Heart right ventricle (tissue), 16 donors: ENCODE results near the gene C20orf202. TPM values are rescaled to one million over a fixed set of nuclear protein-coding genes. Genes with fewer than 3 reads are reported as not detected.

Experiments
- ATAC-seq, 8 donors: fragments of 200-7000 bp; cut with Tn5 transposase; one replicate each; pipeline ENCODE4 v1.9.1; 2020; ENCODE audit warnings: mild to moderate bottlenecking in 8 of 8, moderate library complexity in 8 of 8, moderate number of reproducible peaks in 1 of 8
- DNase-seq, 2 donors: peaks; one replicate each; pipeline ENCODE4 v3.0.0-alpha.2; 2020
- H3K27ac ChIP-seq, 10 donors: fragments of 200-600 bp; sonication (generic) in 2 of 10; one replicate each; pipeline versions ENCODE4 v1.5.0 to v1.8.0; 2020 to 2022; ENCODE audit warnings: mild to moderate bottlenecking in 3 of 10
- H3K27me3 ChIP-seq, 7 donors: fragments of 200-600 bp; one replicate each; pipeline ENCODE4 v1.8.0; 2021 to 2022; ENCODE audit warnings: mild to moderate bottlenecking in 2 of 7
- H3K36me3 ChIP-seq, 9 donors: fragments of 200-600 bp; sonication (generic) in 1 of 9; one replicate each; pipeline versions ENCODE4 v1.5.0 to v1.8.0; 2020 to 2022; ENCODE audit warnings: mild to moderate bottlenecking in 2 of 9
- H3K4me1 ChIP-seq, 9 donors: fragments of 200-600 bp; sonication (generic) in 1 of 9; one replicate each; pipeline versions ENCODE4 v1.5.0 to v1.8.0; 2020 to 2022; ENCODE audit warnings: mild to moderate bottlenecking in 4 of 9
- H3K4me3 ChIP-seq, 10 donors: fragments of 200-600 bp; sonication (generic) in 2 of 10; one replicate each; pipeline versions ENCODE4 v1.5.0 to v1.8.0; 2020 to 2022; ENCODE audit warnings: mild to moderate bottlenecking in 7 of 10, moderate library complexity in 2 of 10
- H3K9me3 ChIP-seq, 11 donors: fragments of 200-600 bp in 10 of 11; sonication (generic) in 2 of 11; one replicate each; pipeline versions ENCODE4 v1.5.0 to v1.8.0; 2013 to 2022; ENCODE audit warnings: mild to moderate bottlenecking in 2 of 11, control low read depth in 1 of 11, moderate library complexity in 1 of 11
- CTCF ChIP-seq, 9 donors: fragments of 200-600 bp; sonication (generic) in 2 of 9; IDR thresholded peaks; one replicate each; pipeline versions ENCODE4 v1.5.0 to v1.8.0; 2021 to 2022; ENCODE audit warnings: antibody characterized with exemption in 9 of 9, mild to moderate bottlenecking in 5 of 9, moderate library complexity in 1 of 9
- WGBS, 2 donors: extraction: QIAGEN DNeasy Blood & Tissue Kit; methylation state at CpG; one replicate each; pipeline ENCODE4 v1.1.7; 2013; ENCODE audit warnings: inconsistent platforms in 1 of 2; 5-methylcytosine and 5-hydroxymethylcytosine counted together
- intact Hi-C, 10 donors: fragments of 100-400 bp; cut with DNase I; formaldehyde crosslinking; loops; one replicate each; pipeline versions ENCODE4 v1.11.1 to v1.14.2; 2022
- polyA plus RNA-seq, 2 donors: library from polyadenylated mRNA; stranded (reverse); fragments of 200-250 nt; gene quantifications; one replicate each; pipeline ENCODE4 v1.2.3, GENCODE V29; 2013
- total RNA-seq, 10 donors: library from RNA; stranded (reverse); fragmentation: NEBNext Ultra II Directional in 3 of 10; extraction: Animal tissue kit (Norgen Biotek cat#: 25700) in 3 of 10; gene quantifications; one replicate each; pipeline versions ENCODE4 v1.2.1 to v1.2.4, GENCODE V29; 2021 to 2023
- donor health status: Arrhythmogenic right ventricular cardiomyopathy.
- donor health status: ischemic (EF 13 %, LVEDD 7.1; RV severe dilation, severe dysfunction).
- donor health status: healthy with polysubstance abuse.
- donor health status: DM: no; HTN: yes; CAD: no.
- donor health status: DM: no; HTN: no; CAD: no.
- donor health status: ischemic (EF 25% LVEDD 6.9; RV normal size, moderate dysfunction).
- donor health status: ischemic (EF 25% LVEDD 5.7; RV mildly dilated, moderate dysfunction).
- donor health status: healthy.
- donor health status: DM: yes; HTN: yes; CAD: no.
- donor health status: Ischemic cardiomyopathy.
- donor health status: ischemic (EF 35%, LVEDD 5.7; RV mildly dilated, moderate dysfunction).
- donor health status: nonischemic (EF 11% LVEDD 7.7; RV severe dilation, severe dysfunction).
- donor health status: DM: yes; HTN: yes; CAD: no.
- donor health status: PGD.
- donor health status: ischemic (EF 29% LVEDD 5.4; RV normal size, mild dysfunction).
- donor health status: nonischemic (EF 23%, LVEDD 6.1; RV moderate dilation, normal function).

Gene C20orf202
- total and polyA plus RNA-seq, 12 donors, result 0.18 to 0.90 (median 0.38) TPM; not detected in 4

GRCh38 chr20:1188347-1188746 is 14.9 kb upstream of the C20orf202 start:
- Histone ChIP-seq H3K4me3 (no peak overlapping the region), H3K27me3 (peaks cover 4 to 36% (median 27%) of the 10 kb centered on the region in 7 donors), H3K9me3 (no peaks in the 10 kb centered on the region), H3K4me1 (peaks cover 0 to 29% (median 16%) of the 10 kb centered on the region in 9 donors), H3K36me3 (no peaks in the 10 kb centered on the region), H3K27ac (no peak overlapping the region)
- no peak for DNase-seq
- ATAC-seq, result no peak
- WGBS, 2 donors, result 97 to 100% methylated on average over 1 of the region's 1 CpG
- intact Hi-C loops, result loop anchor here in 1 of 10 donors (10.0 kb wide), 1 partner anchor 374 kb away; no protein-coding TSS in a partner anchor
- no peak for TF ChIP-seq CTCF (IDR thresholded peaks at IDR 0.05)

GRCh38 chr20:1189827-1190226 is 13.4 kb upstream of the C20orf202 start:
- 45 to 79% methylated on average over 1 of the region's 1 CpG for WGBS, 2 donors
- Histone ChIP-seq H3K4me1 (peaks cover 0 to 29% (median 13%) of the 10 kb centered on the region in 9 donors), H3K36me3 (no peaks in the 10 kb centered on the region), H3K27me3 (peaks cover 3 to 28% (median 16%) of the 10 kb centered on the region in 7 donors), H3K9me3 (no peaks in the 10 kb centered on the region), H3K27ac (no peak overlapping the region), H3K4me3 (no peak overlapping the region)
- no peak for TF ChIP-seq CTCF (IDR thresholded peaks at IDR 0.05)
- intact Hi-C loops, result loop anchor here in 3 of 10 donors (10.0 kb wide), 2 partner anchors 225 to 375 kb away; no protein-coding TSS in a partner anchor
- ATAC-seq, result no peak
- DNase-seq, result no peak

- H3K4me1 ChIP-seq, result peaks cover 0 to 23% (median 6%) of the 10 kb centered on the region in 9 donors
- peaks cover 0 to 18% (median 7%) of the 10 kb centered on the region in 7 donors for H3K27me3 ChIP-seq
- intact Hi-C loops, result loop anchor here in 2 of 10 donors (10.0 kb wide), 2 partner anchors 226 to 376 kb away; no protein-coding TSS in a partner anchor
- no peaks in the 10 kb centered on the region for H3K9me3 ChIP-seq
- 61 to 72% methylated on average over 3 of the region's 3 CpGs for WGBS, 2 donors
- no peak for TF ChIP-seq CTCF (IDR thresholded peaks at IDR 0.05)
- H3K27ac ChIP-seq, result no peak overlapping the region
- DNase-seq (no peak), ATAC-seq (no peak)
- no peak overlapping the region for H3K4me3 ChIP-seq
- no peaks in the 10 kb centered on the region for H3K36me3 ChIP-seq
These were observed 12.4 kb upstream of the C20orf202 start for GRCh38 chr20:1190847-1191246.

- Histone ChIP-seq H3K4me1 (peaks cover 0 to 18% (median 4%) of the 10 kb centered on the region in 9 donors), H3K36me3 (no peaks in the 10 kb centered on the region), H3K27me3 (peaks cover 0 to 13% (median 2%) of the 10 kb centered on the region in 7 donors), H3K9me3 (peaks cover 0 to 1% (median 0%) of the 10 kb centered on the region in 11 donors), H3K27ac (no peak overlapping the region), H3K4me3 (no peak overlapping the region)
- 78 to 91% methylated on average over 3 of the region's 3 CpGs for WGBS, 2 donors
- DNase-seq (no peak), ATAC-seq (no peak)
- no peak for TF ChIP-seq CTCF (IDR thresholded peaks at IDR 0.05)
- intact Hi-C loops, result loop anchor here in 2 of 10 donors (10.0 kb wide), 2 partner anchors 226 to 376 kb away; no protein-coding TSS in a partner anchor
These were observed 12.0 kb upstream of the C20orf202 start for GRCh38 chr20:1191299-1191698.
